Ovary (tissue), 9 donors: Measurements from ENCODE around the gene MTAP. TPM values are rescaled to one million over a fixed set of nuclear protein-coding genes. Genes with fewer than 3 reads are reported as not detected.

Experiments
- DNase-seq, 5 donors: peaks; one replicate each; pipeline ENCODE4 v3.0.0-alpha.2; 2019 to 2020
- H3K27ac ChIP-seq, 2 donors: fragments of 200-600 bp; one replicate each; pipeline versions ENCODE4 v1.5.1 to v1.8.0; 2019 to 2022
- H3K27me3 ChIP-seq: fragments of 200-600 bp; one replicate; pipeline ENCODE4 v1.8.0; 2022
- H3K36me3 ChIP-seq: fragments of 200-600 bp; sonication (generic); one replicate; pipeline ENCODE4 v1.5.1; 2019
- H3K4me1 ChIP-seq: one replicate; pipeline ENCODE4 v1.8.1; 2013; ENCODE audit warnings: mild to moderate bottlenecking, moderate library complexity; ENCODE audit not compliant: insufficient read depth
- H3K4me3 ChIP-seq: fragments of 200-600 bp; sonication (generic); one replicate; pipeline ENCODE4 v1.5.1; 2017
- H3K9me3 ChIP-seq, 2 donors: fragments of 200-600 bp in 1 of 2; sonication (generic) in 1 of 2; one replicate each; pipeline versions ENCODE4 v1.5.1 to v1.8.1; 2013 to 2019; ENCODE audit warnings: mild to moderate bottlenecking in 1 of 2, moderate library complexity in 1 of 2
- EP300 ChIP-seq: sonication (generic); formaldehyde crosslinking; IDR thresholded peaks from one replicate; pipeline ENCODE4 v1.6.1; 2017; ENCODE audit warnings: antibody characterized with exemption
- POLR2A ChIP-seq: fragments of 450-650 bp; IDR thresholded peaks from one replicate; pipeline ENCODE4 v1.6.1; 2017; ENCODE audit warnings: antibody characterized with exemption, mild to moderate bottlenecking, moderate library complexity
- WGBS, 3 donors: extraction: QIAGEN DNeasy Blood & Tissue Kit in 1 of 3; methylation state at CpG; one replicate each; pipeline versions ENCODE4 v1.1.5 to v1.1.7; 2013 to 2017; 5-methylcytosine and 5-hydroxymethylcytosine counted together
- intact Hi-C, 4 donors: fragments of 100-400 bp; cut with DNase I; formaldehyde crosslinking; loops; one replicate each; pipeline versions ENCODE4 v1.11.0 to v1.15.1; 2022 to 2023
- polyA plus RNA-seq, 2 donors: library from polyadenylated mRNA; stranded (reverse); fragments of 200-250 nt in 1 of 2; fragments of 350-450 nt in 1 of 2; fragmentation: Illumina TruSeq in 1 of 2; extraction: RNeasy Lipid Tissue Mini Kit (QIAGEN cat#74804) in 1 of 2; gene quantifications; one replicate each; pipeline ENCODE4 v1.2.3, GENCODE V29; 2013 to 2014
- total RNA-seq, 7 donors: library from RNA; depleted of rRNA in 2 of 7; stranded (reverse); fragments of >200 nt in 2 of 7; fragmentation: NEBNext Ultra II Directional in 3 of 7; extraction: Animal tissue kit (Norgen Biotek cat#: 25700) in 3 of 7; gene quantifications; one replicate each; pipeline versions ENCODE4 v1.1.0 to v1.2.4, GENCODE V29; 2016 to 2023
- TF ChIP-seq, protein P1 (sequence below), 3 donors: fragments of 450-650 bp in 2 of 3; fragments of 200-600 bp in 1 of 3; IDR thresholded peaks; one replicate each; pipeline versions ENCODE4 v1.5.1 to v1.8.0; 2016 to 2022; ENCODE audit warnings: antibody characterized with exemption in 3 of 3, mild to moderate bottlenecking in 1 of 3
- donor health status: DM: no; HTN: no; CAD: no; lungs with moderate emphysema.
- donor health status: DM: no; HTN: no; CAD: no.
- donor health status: Bipolar disorder and iron deficiency.
- donor health status: DM: yes; HTN: yes; CAD: no.
- donor health status: DM: no; HTN: no; CAD: no.
- donor health status: DM: yes; HTN: yes; CAD: no.

Gene MTAP
- total and polyA plus RNA-seq, 9 donors: 12.2 to 43.3 (median 34.0) TPM

DNA sequence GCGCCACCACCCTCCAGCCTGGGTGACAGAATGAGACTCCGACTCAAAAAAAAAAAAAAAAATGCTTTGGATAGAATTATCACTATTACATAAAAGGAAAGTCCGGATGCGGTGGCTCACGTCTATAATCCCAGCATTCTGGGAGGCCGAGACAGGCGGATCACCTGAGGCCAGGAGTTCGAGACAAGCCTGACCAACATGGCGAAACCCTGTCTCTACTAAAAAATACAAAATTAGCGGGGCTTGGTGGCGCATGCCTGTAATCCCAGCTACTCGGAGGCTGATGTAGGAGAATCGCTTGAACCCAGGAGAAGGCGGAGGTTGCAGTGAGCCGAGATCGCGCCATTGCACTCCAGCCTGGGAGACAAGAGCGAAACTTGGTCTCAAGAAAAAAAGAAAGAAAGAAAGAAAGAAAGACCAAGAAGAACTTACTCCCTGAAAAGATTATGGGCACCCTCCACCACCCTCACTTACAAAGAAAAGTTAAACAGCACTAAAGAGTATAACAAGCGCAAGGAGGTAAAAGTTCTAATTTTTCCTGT lies 174.0 kb downstream of the MTAP start:
- H3K27me3 ChIP-seq: no peaks in the 10 kb centered on the region
- H3K36me3 ChIP-seq: no peaks in the 10 kb centered on the region
- H3K9me3 ChIP-seq: no peaks in the 10 kb centered on the region
- TF ChIP-seq POLR2A: no peak
- TF ChIP-seq, protein P1, sequence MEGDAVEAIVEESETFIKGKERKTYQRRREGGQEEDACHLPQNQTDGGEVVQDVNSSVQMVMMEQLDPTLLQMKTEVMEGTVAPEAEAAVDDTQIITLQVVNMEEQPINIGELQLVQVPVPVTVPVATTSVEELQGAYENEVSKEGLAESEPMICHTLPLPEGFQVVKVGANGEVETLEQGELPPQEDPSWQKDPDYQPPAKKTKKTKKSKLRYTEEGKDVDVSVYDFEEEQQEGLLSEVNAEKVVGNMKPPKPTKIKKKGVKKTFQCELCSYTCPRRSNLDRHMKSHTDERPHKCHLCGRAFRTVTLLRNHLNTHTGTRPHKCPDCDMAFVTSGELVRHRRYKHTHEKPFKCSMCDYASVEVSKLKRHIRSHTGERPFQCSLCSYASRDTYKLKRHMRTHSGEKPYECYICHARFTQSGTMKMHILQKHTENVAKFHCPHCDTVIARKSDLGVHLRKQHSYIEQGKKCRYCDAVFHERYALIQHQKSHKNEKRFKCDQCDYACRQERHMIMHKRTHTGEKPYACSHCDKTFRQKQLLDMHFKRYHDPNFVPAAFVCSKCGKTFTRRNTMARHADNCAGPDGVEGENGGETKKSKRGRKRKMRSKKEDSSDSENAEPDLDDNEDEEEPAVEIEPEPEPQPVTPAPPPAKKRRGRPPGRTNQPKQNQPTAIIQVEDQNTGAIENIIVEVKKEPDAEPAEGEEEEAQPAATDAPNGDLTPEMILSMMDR (IDR thresholded peaks at IDR 0.05): no peak
- no peak for TF ChIP-seq EP300
- WGBS, 3 donors: 19 to 22% (median 22%) methylated on average over 19 of the region's 19 CpGs
- H3K27ac ChIP-seq: no peak overlapping the region
- DNase-seq: no peak
- H3K4me3 ChIP-seq: no peak overlapping the region
- intact Hi-C loops: no loop called here
- no peaks in the 10 kb centered on the region for H3K4me1 ChIP-seq

DNA sequence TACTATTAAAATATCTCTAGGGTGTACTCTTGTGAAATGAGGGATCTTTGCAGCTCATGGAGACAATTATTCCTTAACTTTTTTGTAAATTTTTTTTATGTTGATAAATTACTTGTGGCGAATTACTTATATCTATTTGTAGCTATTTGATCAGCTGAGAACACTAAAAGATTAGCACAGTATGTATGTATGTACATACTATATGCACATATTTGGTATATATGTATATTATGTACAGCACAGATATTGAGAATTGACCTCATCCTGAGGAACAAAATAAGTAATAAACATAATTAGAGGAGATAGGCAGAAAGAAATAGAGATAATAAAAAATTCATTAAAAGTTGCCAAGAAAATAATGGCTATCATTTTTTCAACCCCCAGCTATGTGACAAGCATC lies 180.0 kb downstream of the MTAP start:
- no peak for DNase-seq
- Histone ChIP-seq H3K27me3 (no peaks in the 10 kb centered on the region), H3K4me1 (no peaks in the 10 kb centered on the region), H3K36me3 (no peaks in the 10 kb centered on the region), H3K9me3 (no peaks in the 10 kb centered on the region), H3K27ac (no peak overlapping the region), H3K4me3 (no peak overlapping the region)
- intact Hi-C loops: no loop called here
- TF ChIP-seq, protein P1 (IDR thresholded peaks at IDR 0.05): no peak
- TF ChIP-seq POLR2A (no peak), EP300 (no peak)
- 42 to 59% (median 51%) methylated on average over 1 of the region's 1 CpG for WGBS, 3 donors

DNA sequence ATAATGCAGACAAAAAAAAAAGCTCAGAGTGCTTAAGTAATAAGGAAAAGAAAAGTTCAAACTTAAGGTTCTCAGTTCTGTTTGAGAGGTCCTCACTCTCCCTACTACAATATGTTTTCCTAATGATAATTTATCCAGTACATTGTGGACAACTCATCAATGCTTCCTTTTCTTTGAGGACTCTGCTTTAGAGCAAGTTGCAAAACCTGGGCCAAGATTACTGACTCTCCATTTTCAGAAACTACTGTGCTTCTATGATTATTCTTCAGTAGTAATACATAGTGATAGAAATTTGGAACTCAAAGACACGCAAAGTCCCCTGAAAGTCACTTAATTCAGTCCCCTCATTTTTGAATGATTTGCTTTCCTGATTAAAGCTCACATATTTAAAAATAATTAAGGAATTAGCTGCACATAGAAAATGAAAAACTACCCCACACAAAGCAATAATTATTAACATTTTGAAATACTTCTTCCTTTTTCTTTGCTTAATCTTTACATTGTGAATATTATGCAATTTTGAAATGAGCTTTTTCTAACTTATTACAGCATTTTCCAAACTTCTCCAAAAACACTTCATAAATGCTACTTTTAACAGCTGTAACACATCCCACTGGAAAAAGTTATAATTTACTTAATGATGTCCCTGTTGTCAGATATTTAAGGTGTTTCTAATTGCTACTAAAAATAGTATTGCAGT lies 180.6 kb downstream of the MTAP start:
- no peaks in the 10 kb centered on the region for H3K9me3 ChIP-seq
- intact Hi-C loops: no loop called here
- no peaks in the 10 kb centered on the region for H3K4me1 ChIP-seq
- H3K27ac ChIP-seq: no peak overlapping the region
- WGBS, 3 donors: 58 to 73% (median 60%) methylated on average over 1 of the region's 1 CpG
- no peak for TF ChIP-seq POLR2A
- TF ChIP-seq, protein P1 (IDR thresholded peaks at IDR 0.05): no peak
- TF ChIP-seq EP300: no peak
- DNase-seq: no peak
- no peak overlapping the region for H3K4me3 ChIP-seq
- H3K36me3 ChIP-seq: no peaks in the 10 kb centered on the region
- H3K27me3 ChIP-seq: no peaks in the 10 kb centered on the region

DNA sequence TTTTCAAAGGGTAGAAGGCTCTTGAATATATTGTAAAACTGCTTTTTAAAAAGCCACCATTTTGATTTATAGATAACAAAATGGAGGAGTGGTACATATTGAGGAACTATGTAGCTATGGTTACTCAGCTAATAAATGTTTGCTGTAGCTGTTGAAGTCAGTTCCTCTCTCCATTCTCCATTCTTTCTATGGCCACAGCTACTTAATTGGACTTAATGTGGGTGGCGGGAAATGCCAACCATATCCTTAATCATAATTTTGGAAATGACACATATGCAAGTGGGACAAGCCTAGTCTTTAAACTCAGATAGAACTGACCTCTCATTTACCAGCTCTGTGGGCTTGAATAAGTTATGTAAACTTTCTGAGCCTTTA lies 181.1 kb downstream of the MTAP start:
- H3K27me3 ChIP-seq: no peaks in the 10 kb centered on the region
- no peak overlapping the region for H3K4me3 ChIP-seq
- 52 to 76% (median 61%) methylated on average over 1 of the region's 1 CpG for WGBS, 3 donors
- intact Hi-C loops: no loop called here
- no peak for TF ChIP-seq EP300
- no peak for TF ChIP-seq POLR2A
- TF ChIP-seq, protein P1 (IDR thresholded peaks at IDR 0.05): no peak
- no peak overlapping the region for H3K27ac ChIP-seq
- H3K4me1 ChIP-seq: no peaks in the 10 kb centered on the region
- no peaks in the 10 kb centered on the region for H3K36me3 ChIP-seq
- DNase-seq: no peak
- H3K9me3 ChIP-seq: no peaks in the 10 kb centered on the region
